GM12875 (cell line): Measurements from ENCODE around the gene NOL12.

Experiments
- H3K4me3 ChIP-seq: one replicate; pipeline ENCODE4 v1.5.1; 2011; ENCODE audit warnings: low read depth, low read length, control low read depth
- TF ChIP-seq, protein P1 (sequence below): IDR thresholded peaks from 2 replicates; pipeline ENCODE4 v1.5.1; 2011; ENCODE audit warnings: low read depth, mild to moderate bottlenecking, control low read depth, inconsistent platforms, low read length, moderate library complexity, borderline replicate concordance; ENCODE audit not compliant: insufficient read depth

NOL12 gene

DNA sequence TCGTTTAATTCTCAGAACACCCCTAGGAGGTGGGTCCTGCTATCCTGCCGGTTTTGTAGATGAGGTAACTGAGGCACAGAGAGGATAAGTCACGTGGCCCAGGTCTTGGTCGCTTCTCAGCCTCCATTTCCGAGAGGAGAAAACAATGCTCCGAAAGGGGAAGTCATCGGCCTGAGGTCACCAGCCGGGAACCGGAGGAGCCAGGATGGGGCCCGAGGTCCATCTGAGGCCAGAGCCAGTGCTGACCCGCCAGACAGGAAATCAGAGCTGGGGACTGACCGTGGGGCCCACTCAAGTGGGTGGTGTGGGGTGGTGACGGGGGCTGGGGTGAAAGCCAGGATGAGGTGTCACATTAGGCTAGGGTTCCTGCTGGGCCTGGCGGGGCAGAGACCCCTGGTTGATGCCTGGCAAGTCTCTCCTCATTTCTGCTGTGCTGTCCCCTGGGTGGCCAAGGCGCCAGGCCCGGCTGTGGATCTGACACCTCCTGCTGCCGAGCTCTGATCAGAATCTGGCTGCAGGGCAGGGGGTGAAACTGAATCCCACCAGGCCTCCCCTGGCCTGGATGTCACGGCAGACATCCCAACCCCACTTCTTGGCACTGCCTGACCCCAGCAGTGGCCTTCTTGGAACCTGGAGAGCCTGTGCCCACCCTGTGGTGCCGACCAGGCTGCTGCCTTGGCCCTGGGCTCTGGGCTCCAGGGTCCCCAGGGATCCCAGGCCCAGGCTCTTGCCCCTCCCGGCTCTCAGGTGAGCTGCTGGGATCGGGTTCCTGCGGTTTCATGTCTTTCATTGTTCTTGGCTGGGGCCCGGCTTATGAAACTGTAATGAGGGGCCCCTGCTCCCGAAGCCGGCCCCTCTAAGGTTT lies 22.7 kb downstream of the NOL12 start:
- TF ChIP-seq, protein P1, sequence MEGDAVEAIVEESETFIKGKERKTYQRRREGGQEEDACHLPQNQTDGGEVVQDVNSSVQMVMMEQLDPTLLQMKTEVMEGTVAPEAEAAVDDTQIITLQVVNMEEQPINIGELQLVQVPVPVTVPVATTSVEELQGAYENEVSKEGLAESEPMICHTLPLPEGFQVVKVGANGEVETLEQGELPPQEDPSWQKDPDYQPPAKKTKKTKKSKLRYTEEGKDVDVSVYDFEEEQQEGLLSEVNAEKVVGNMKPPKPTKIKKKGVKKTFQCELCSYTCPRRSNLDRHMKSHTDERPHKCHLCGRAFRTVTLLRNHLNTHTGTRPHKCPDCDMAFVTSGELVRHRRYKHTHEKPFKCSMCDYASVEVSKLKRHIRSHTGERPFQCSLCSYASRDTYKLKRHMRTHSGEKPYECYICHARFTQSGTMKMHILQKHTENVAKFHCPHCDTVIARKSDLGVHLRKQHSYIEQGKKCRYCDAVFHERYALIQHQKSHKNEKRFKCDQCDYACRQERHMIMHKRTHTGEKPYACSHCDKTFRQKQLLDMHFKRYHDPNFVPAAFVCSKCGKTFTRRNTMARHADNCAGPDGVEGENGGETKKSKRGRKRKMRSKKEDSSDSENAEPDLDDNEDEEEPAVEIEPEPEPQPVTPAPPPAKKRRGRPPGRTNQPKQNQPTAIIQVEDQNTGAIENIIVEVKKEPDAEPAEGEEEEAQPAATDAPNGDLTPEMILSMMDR, result no peak
- H3K4me3 ChIP-seq, result no peak overlapping the region

DNA sequence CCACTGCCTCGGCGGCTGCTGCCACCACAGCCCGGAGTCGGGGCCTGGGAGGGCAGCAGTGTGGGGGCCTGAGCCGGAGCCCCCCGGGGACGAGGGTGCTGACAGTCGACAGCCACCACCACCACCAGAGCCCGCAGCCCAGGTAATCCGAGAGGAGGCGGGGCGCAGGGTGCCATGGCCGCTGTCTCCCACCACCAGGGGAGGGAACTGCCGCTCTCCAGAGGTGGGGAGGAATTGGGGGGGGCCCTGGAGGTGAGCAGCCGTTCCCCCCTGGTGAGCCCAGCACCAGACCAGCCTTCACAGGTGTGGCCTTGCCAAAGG lies 23.3 kb downstream of the NOL12 start:
- TF ChIP-seq, protein P1, result no peak
- no peak overlapping the region for H3K4me3 ChIP-seq

DNA sequence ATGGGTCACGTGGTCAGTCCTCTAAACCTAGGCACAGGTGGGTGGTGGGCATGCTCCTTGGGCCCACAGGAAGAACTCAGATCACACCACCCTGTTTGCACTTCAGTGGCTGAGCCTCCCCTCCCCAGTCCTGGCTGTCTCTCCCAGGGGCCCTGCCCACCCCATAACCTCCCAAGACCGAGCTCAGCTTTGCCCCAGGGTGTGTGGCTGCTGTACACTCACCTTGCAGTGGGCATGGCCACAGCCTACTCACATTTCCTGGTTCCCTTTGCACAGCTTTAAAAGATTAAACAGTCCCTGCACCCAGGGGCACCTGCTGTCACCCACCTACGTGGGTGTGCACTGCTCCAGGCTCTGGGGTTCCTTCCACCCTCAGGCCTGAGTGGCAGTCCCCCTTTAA lies 24.5 kb downstream of the NOL12 start:
- TF ChIP-seq, protein P1, result no peak

DNA sequence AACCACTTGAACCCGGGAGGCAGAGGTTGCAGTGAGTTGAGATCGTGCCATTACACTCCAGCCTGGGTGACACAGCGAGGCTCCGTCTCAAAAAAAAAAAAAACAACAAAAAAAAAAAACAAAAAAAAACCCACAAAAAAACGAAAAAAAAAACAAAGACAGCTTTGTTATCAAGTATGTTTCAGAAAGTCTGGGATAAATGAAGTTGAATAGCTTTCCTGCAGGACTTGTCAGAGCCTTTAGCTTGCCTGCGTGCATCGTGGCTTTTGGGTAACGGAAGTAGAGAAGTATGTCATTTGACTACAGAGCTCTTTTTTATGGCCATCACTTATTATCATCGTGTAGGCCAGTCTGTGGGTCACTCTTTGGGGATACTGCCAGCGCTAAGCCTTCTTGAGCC lies 25.3 kb downstream of the NOL12 start:
- TF ChIP-seq, protein P1, result no peak
- H3K4me3 ChIP-seq, result no peak overlapping the region

More for the DNA sequence above, 24.5 kb downstream of the NOL12 start:
- no peak overlapping the region for H3K4me3 ChIP-seq

DNA sequence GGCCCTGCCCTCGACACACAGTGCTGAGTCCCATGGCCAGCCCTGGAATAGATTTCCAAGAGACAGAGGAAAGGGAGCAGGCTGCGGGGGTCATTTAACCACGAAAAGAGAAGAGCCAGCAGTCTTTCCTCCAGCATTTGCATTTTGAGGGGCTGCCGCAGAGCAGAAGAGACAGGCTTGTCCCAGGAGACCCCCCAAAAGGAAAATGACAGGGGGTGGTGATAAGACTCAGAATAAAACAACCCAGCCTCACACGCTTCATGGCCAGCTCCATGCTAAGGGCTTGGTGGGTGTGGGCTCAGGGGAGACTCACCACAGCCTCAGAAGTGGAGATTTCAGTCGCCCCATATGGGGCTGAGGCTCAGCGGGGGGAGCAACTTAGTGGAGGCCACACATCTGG lies 27.6 kb downstream of the NOL12 start:
- TF ChIP-seq, protein P1, result no peak
- no peak overlapping the region for H3K4me3 ChIP-seq

DNA sequence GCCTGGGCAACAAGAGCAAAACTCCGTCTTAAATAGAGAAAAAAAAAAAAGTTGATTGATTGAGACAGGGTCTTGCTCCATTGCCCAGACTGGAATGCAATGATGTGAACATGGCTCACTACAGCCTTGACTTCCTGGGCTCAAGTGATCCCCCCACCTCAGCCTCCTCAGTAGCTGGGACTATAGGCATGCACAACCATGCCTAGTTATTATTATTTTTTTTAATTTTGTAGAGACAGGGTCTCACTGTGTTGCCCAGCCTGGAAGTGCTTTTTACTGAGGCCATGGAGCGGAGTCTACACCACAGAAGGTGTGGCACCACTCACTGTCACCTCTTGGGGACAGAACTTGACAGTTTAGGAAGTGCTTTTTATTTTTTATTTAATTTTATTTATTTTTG lies 28.5 kb downstream of the NOL12 start:
- no peak overlapping the region for H3K4me3 ChIP-seq
- TF ChIP-seq, protein P1, result no peak

DNA sequence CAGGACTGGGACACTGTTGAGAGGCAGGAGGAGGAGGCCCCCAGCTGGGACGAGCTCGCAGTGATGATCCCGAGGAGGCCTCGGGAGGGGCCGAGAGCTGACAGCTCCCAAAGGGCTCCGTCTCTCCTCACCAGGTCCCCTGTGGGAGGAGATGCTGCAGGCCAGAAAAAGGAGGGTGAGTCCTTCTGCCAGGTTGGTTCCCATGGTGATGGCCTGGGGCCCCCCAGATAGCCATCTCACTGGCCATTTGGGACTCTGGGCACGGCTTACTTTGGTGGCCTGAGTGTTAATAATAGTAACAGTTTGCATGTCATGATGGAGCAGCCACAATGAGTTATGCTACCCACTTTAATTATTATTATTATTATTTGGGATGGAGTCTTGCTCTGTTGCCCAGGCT lies 29.6 kb downstream of the NOL12 start:
- no peak overlapping the region for H3K4me3 ChIP-seq
- TF ChIP-seq, protein P1, result no peak
